CD4-positive, CD25-positive, alpha-beta regulatory T cell (primary cell): Measurements from ENCODE around the gene TMEM117. TPM values are rescaled to one million over a fixed set of nuclear protein-coding genes. Genes with fewer than 3 reads are reported as not detected.

ENCODE experiments used
- ATAC-seq, 2 donors: fragments of 150-1000 bp; cut with Tn5 transposase; one replicate each; pipeline ENCODE4 v1.10.0; 2021; ENCODE audit warnings: low read depth in 2 of 2, moderate number of reproducible peaks in 2 of 2, moderate library complexity in 1 of 2
- DNase-seq, 3 donors: peaks; one replicate each; pipeline versions ENCODE4 v3.0.0 to v3.0.0-alpha.2; 2012 to 2022; ENCODE audit warnings: mixed read lengths in 1 of 3
- H3K27ac ChIP-seq: one replicate; pipeline ENCODE4 v1.7.0; 2013; ENCODE audit warnings: mild to moderate bottlenecking, low read length; ENCODE audit not compliant: insufficient read depth, poor library complexity, severe bottlenecking
- H3K27me3 ChIP-seq: one replicate; pipeline ENCODE4 v1.7.0; 2013; ENCODE audit warnings: low read length; ENCODE audit not compliant: control insufficient read depth, insufficient read depth
- H3K36me3 ChIP-seq: one replicate; pipeline ENCODE4 v1.7.0; 2013; ENCODE audit warnings: mild to moderate bottlenecking, low read length, moderate library complexity; ENCODE audit not compliant: control insufficient read depth, insufficient read depth
- H3K4me1 ChIP-seq: 2 replicates; pipeline ENCODE4 v1.7.0; 2013; ENCODE audit warnings: mild to moderate bottlenecking, low read length; ENCODE audit not compliant: insufficient read depth, control insufficient read depth, poor library complexity, severe bottlenecking
- H3K4me3 ChIP-seq: one replicate; pipeline ENCODE4 v1.7.0; 2013; ENCODE audit warnings: low read depth, mild to moderate bottlenecking, low read length, moderate library complexity
- H3K9me3 ChIP-seq, 2 experiments: 1 replicate in 1 of 2; 2 replicates in 1 of 2; pipeline ENCODE4 v1.7.0; 2013; ENCODE audit warnings: low read length in 2 of 2, mild to moderate bottlenecking in 1 of 2, moderate library complexity in 1 of 2; ENCODE audit not compliant: control insufficient read depth in 2 of 2
- H3K27ac Mint-ChIP-seq, 3 donors: one replicate each; pipeline ENCODE4 v1.8.0; 2020 to 2022; ENCODE audit warnings: mild to moderate bottlenecking in 3 of 3, mixed read lengths in 3 of 3, moderate library complexity in 2 of 3
- H3K27me3 Mint-ChIP-seq: one replicate; pipeline ENCODE4 v1.8.0; 2022; ENCODE audit warnings: mild to moderate bottlenecking, mixed read lengths
- H3K36me3 Mint-ChIP-seq: one replicate; pipeline ENCODE4 v1.8.0; 2020; ENCODE audit warnings: mixed read lengths
- H3K4me1 Mint-ChIP-seq, 4 donors: one replicate each; pipeline ENCODE4 v1.8.0; 2020 to 2022; ENCODE audit warnings: mixed read lengths in 4 of 4, mild to moderate bottlenecking in 1 of 4
- H3K4me3 Mint-ChIP-seq, 4 donors: one replicate each; pipeline ENCODE4 v1.8.0; 2020 to 2022; ENCODE audit warnings: mild to moderate bottlenecking in 4 of 4, mixed read lengths in 4 of 4, moderate library complexity in 3 of 4
- H3K9me3 Mint-ChIP-seq, 7 donors: one replicate each; pipeline ENCODE4 v1.8.0; 2020 to 2022; ENCODE audit warnings: mixed read lengths in 7 of 7, mild to moderate bottlenecking in 3 of 7, moderate library complexity in 2 of 7
- polyA plus RNA-seq, 4 donors: library from polyadenylated mRNA; unstranded; fragments of 300-500 nt; fragmentation: Illumina TruSeq; gene quantifications; one replicate each; pipeline ENCODE4 v1.2.3, GENCODE V29; 2021
- total RNA-seq: library from RNA; stranded (reverse); gene quantifications from one replicate; pipeline ENCODE4 v1.2.3, GENCODE V29; 2022

The TMEM117 gene
- total RNA-seq (4.7 TPM), polyA plus RNA-seq (1 to 10 TPM; 2.4 to 4.2 (median 3.1) TPM)

- peak within 1 kb of the TSS; percentile 86 to 92 (median 90) for H3K4me3 Mint-ChIP-seq
- no peaks in the 10 kb centered on the region for H3K9me3 Mint-ChIP-seq
- Histone ChIP-seq H3K4me1 (peaks cover 27% of the 10 kb centered on the region), H3K27me3 (no peaks in the 10 kb centered on the region), H3K27ac (peak within 1 kb of the TSS; percentile 56), H3K4me3 (peak within 1 kb of the TSS; percentile 85), H3K9me3 (no peaks in the 10 kb centered on the region), H3K36me3 (no peaks in the 10 kb centered on the region)
- peak; percentile 73 to 76 for ATAC-seq
- no peaks in the 10 kb centered on the region for H3K36me3 Mint-ChIP-seq
- peaks cover 21 to 54% (median 37%) of the 10 kb centered on the region in 4 donors for H3K4me1 Mint-ChIP-seq
- no peaks in the 10 kb centered on the region for H3K27me3 Mint-ChIP-seq
- peak within 1 kb of the TSS; percentile 64 to 94 (median 80) for H3K27ac Mint-ChIP-seq
- DNase-seq = peak; percentile 48 to 70 (median 65)
These were observed at the start of gene TMEM117 for GRCh38 chr12:43835656-43836474. Gene TMEM117 (plus strand): TSS chr12:43836081.

- H3K9me3 ChIP-seq = no peaks in the 10 kb centered on the region
- Mint-ChIP-seq H3K36me3 (peaks cover 26% of the 10 kb centered on the region), H3K4me3 (no peak overlapping the region), H3K4me1 (peaks cover 0 to 9% (median 3%) of the 10 kb centered on the region in 4 donors), H3K27ac (peak overlapping the region in 2 of 3 donors; percentile 66 to 72), H3K9me3 (peaks cover 0 to 3% (median 0%) of the 10 kb centered on the region in 7 donors), H3K27me3 (no peaks in the 10 kb centered on the region)
- H3K27ac ChIP-seq = no peak overlapping the region
- H3K4me3 ChIP-seq = no peak overlapping the region
- no peaks in the 10 kb centered on the region for H3K27me3 ChIP-seq
- peaks cover 57% of the 10 kb centered on the region for H3K36me3 ChIP-seq
- no peaks in the 10 kb centered on the region for H3K4me1 ChIP-seq
- ATAC-seq (no peak), DNase-seq (no peak)
These were observed 48.8 kb upstream of the TMEM117 start for GRCh38 chr12:43786899-43787693.

- peaks cover 0 to 11% (median 4%) of the 10 kb centered on the region in 4 donors for H3K4me1 Mint-ChIP-seq
- Histone ChIP-seq H3K4me3 (no peak overlapping the region), H3K27me3 (no peaks in the 10 kb centered on the region), H3K9me3 (no peaks in the 10 kb centered on the region), H3K4me1 (no peaks in the 10 kb centered on the region), H3K36me3 (peaks cover 37% of the 10 kb centered on the region), H3K27ac (no peak overlapping the region)
- no peak overlapping the region for H3K4me3 Mint-ChIP-seq
- ATAC-seq = no peak
- no peaks in the 10 kb centered on the region for H3K27me3 Mint-ChIP-seq
- H3K9me3 Mint-ChIP-seq = peaks cover 0 to 5% (median 0%) of the 10 kb centered on the region in 7 donors
- H3K27ac Mint-ChIP-seq = peak overlapping the region; percentile 34 to 79 (median 35)
- no peak for DNase-seq
- H3K36me3 Mint-ChIP-seq = peaks cover 25% of the 10 kb centered on the region
These were observed 45.9 kb upstream of the TMEM117 start for GRCh38 chr12:43789941-43790340.

- Mint-ChIP-seq H3K4me1 (peaks cover 0 to 8% (median 4%) of the 10 kb centered on the region in 4 donors), H3K27me3 (no peaks in the 10 kb centered on the region), H3K27ac (peak overlapping the region in 1 of 3 donors; percentile 56), H3K4me3 (no peak overlapping the region), H3K36me3 (peaks cover 31% of the 10 kb centered on the region), H3K9me3 (peaks cover 0 to 5% (median 0%) of the 10 kb centered on the region in 7 donors)
- ATAC-seq = no peak
- H3K36me3 ChIP-seq = peaks cover 62% of the 10 kb centered on the region
- peaks cover 3% of the 10 kb centered on the region for H3K4me1 ChIP-seq
- DNase-seq = no peak
- no peak overlapping the region for H3K4me3 ChIP-seq
- H3K27ac ChIP-seq = no peak overlapping the region
- no peaks in the 10 kb centered on the region for H3K27me3 ChIP-seq
- H3K9me3 ChIP-seq = no peaks in the 10 kb centered on the region
These were observed 40.1 kb upstream of the TMEM117 start for GRCh38 chr12:43795716-43796280.

GRCh38 chr12:43797561-43798217 is 38.2 kb upstream of the TMEM117 start:
- H3K27me3 ChIP-seq = no peaks in the 10 kb centered on the region
- Mint-ChIP-seq H3K36me3 (peaks cover 28% of the 10 kb centered on the region), H3K27ac (no peak overlapping the region), H3K4me1 (peaks cover 0 to 10% (median 8%) of the 10 kb centered on the region in 4 donors), H3K9me3 (no peaks in the 10 kb centered on the region), H3K27me3 (no peaks in the 10 kb centered on the region), H3K4me3 (no peak overlapping the region)
- DNase-seq (no peak), ATAC-seq (no peak)
- H3K36me3 ChIP-seq = peaks cover 77% of the 10 kb centered on the region
- H3K9me3 ChIP-seq = no peaks in the 10 kb centered on the region
- no peak overlapping the region for H3K27ac ChIP-seq
- H3K4me1 ChIP-seq = peaks cover 6% of the 10 kb centered on the region
- H3K4me3 ChIP-seq = no peak overlapping the region

- Mint-ChIP-seq H3K27ac (peak overlapping the region; percentile 89 to 99 (median 95)), H3K27me3 (peaks cover 10% of the 10 kb centered on the region), H3K4me3 (peak overlapping the region; percentile 94 to 100 (median 100)), H3K9me3 (peaks cover 0 to 2% (median 0%) of the 10 kb centered on the region in 7 donors), H3K4me1 (peaks cover 23 to 41% (median 35%) of the 10 kb centered on the region in 4 donors), H3K36me3 (peaks cover 9% of the 10 kb centered on the region)
- H3K27ac ChIP-seq = peak overlapping the region; percentile 93
- H3K9me3 ChIP-seq = no peaks in the 10 kb centered on the region
- H3K27me3 ChIP-seq = no peaks in the 10 kb centered on the region
- ATAC-seq (no peak), DNase-seq (peak in 2 of 3 donors; percentile 29 to 49)
- peak overlapping the region; percentile 94 for H3K4me3 ChIP-seq
- peaks cover 31% of the 10 kb centered on the region for H3K4me1 ChIP-seq
- peaks cover 22% of the 10 kb centered on the region for H3K36me3 ChIP-seq
These were observed 30.6 kb upstream of the TMEM117 start for GRCh38 chr12:43805149-43805859.
